Type B pancreatic cell (in vitro differentiated cells): ENCODE measurements around the gene SLC4A5. TPM values are rescaled to one million over a fixed set of nuclear protein-coding genes. Genes with fewer than 3 reads are reported as not detected.
A peak's percentile ranks its signal among the peaks of the same experiment; 100 is the strongest.

Experiments
- DNase-seq: peaks from one replicate; pipeline ENCODE4 v3.0.0; 2021; ENCODE audit warnings: mixed read lengths; ENCODE audit not compliant: unreplicated experiment; ENCODE audit errors: extremely low spot score
- H3K27ac Mint-ChIP-seq: 2 replicates; pipeline ENCODE4 v1.8.0; 2021; ENCODE audit warnings: mild to moderate bottlenecking, mixed read lengths
- H3K27me3 Mint-ChIP-seq: 2 replicates; pipeline ENCODE4 v1.8.0; 2021; ENCODE audit warnings: mixed read lengths
- H3K36me3 Mint-ChIP-seq: 2 replicates; pipeline ENCODE4 v1.8.0; 2021; ENCODE audit warnings: mixed read lengths
- H3K4me1 Mint-ChIP-seq: one replicate; pipeline ENCODE4 v1.8.0; 2021; ENCODE audit warnings: mixed read lengths; ENCODE audit not compliant: unreplicated experiment
- H3K4me3 Mint-ChIP-seq: 2 replicates; pipeline ENCODE4 v1.8.0; 2021; ENCODE audit warnings: mild to moderate bottlenecking, mixed read lengths
- H3K9me3 Mint-ChIP-seq: 2 replicates; pipeline ENCODE4 v1.8.0; 2021; ENCODE audit warnings: mixed read lengths
- CTCF ChIP-seq: fragments of 200-600 bp; sonication (generic); conservative IDR thresholded peaks from 2 replicates; pipeline ENCODE4 v1.5.0; 2021; ENCODE audit warnings: antibody characterized with exemption, mild to moderate bottlenecking
- total RNA-seq: library from RNA; stranded (reverse); gene quantifications from 2 replicates; pipeline ENCODE4 v1.2.1, GENCODE V29; 2021; ENCODE audit warnings: low replicate concordance

The SLC4A5 gene
- total RNA-seq, 1 donor from 2014 or later = 6.4 TPM

GRCh38 chr2:74252862-74253261, 90.4 kb downstream of the SLC4A5 start:
- no peak for TF ChIP-seq CTCF
- DNase-seq = no peak
- no peak overlapping the region for H3K4me3 Mint-ChIP-seq
- H3K36me3 Mint-ChIP-seq = no peaks in the 10 kb centered on the region
- H3K27ac Mint-ChIP-seq = no peak overlapping the region
- no peaks in the 10 kb centered on the region for H3K9me3 Mint-ChIP-seq
- no peaks in the 10 kb centered on the region for H3K4me1 Mint-ChIP-seq
- no peaks in the 10 kb centered on the region for H3K27me3 Mint-ChIP-seq

DNA sequence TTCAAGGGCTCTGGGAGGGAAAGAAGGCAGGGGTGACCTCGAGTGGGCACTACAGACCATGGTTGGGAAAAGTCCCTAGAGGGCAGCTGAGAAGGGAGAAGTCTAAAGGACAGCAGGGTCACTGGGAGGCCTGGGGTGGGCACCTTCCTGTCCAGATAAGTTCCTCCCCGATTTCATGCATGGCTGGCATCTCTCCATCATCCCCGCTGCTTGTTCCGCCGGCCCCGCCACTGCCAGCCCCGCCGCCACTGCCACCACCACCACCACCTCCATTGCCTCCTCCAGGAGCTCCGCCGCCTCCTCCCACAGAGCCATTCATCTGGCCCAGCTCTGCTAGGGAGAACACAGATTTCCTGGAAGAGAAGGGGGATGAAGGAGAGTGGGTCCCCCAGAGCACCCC, 91.2 kb downstream of the SLC4A5 start:
- Mint-ChIP-seq H3K4me3 (no peak overlapping the region), H3K4me1 (no peaks in the 10 kb centered on the region), H3K27ac (no peak overlapping the region), H3K27me3 (no peaks in the 10 kb centered on the region), H3K9me3 (no peaks in the 10 kb centered on the region), H3K36me3 (no peaks in the 10 kb centered on the region)
- no peak for DNase-seq
- TF ChIP-seq CTCF = no peak

- TF ChIP-seq CTCF = peak; percentile 91
- H3K27me3 Mint-ChIP-seq = no peaks in the 10 kb centered on the region
- DNase-seq = no peak
- no peaks in the 10 kb centered on the region for H3K9me3 Mint-ChIP-seq
- H3K36me3 Mint-ChIP-seq = no peaks in the 10 kb centered on the region
- no peaks in the 10 kb centered on the region for H3K4me1 Mint-ChIP-seq
- H3K4me3 Mint-ChIP-seq = no peak overlapping the region
- no peak overlapping the region for H3K27ac Mint-ChIP-seq
Measured at GRCh38 chr2:74250189-74250631, 93.0 kb downstream of the SLC4A5 start.

- no peak for DNase-seq
- no peaks in the 10 kb centered on the region for H3K36me3 Mint-ChIP-seq
- no peak for TF ChIP-seq CTCF
- H3K27me3 Mint-ChIP-seq = no peaks in the 10 kb centered on the region
- no peak overlapping the region for H3K4me3 Mint-ChIP-seq
- H3K4me1 Mint-ChIP-seq = no peaks in the 10 kb centered on the region
- H3K9me3 Mint-ChIP-seq = no peaks in the 10 kb centered on the region
- H3K27ac Mint-ChIP-seq = no peak overlapping the region
Measured at GRCh38 chr2:74249406-74250122, 93.7 kb downstream of the SLC4A5 start.

- no peak for TF ChIP-seq CTCF
- Mint-ChIP-seq H3K36me3 (no peaks in the 10 kb centered on the region), H3K27ac (no peak overlapping the region), H3K4me3 (no peak overlapping the region), H3K9me3 (no peaks in the 10 kb centered on the region), H3K4me1 (no peaks in the 10 kb centered on the region), H3K27me3 (no peaks in the 10 kb centered on the region)
- no peak for DNase-seq
Measured at GRCh38 chr2:74246496-74247195, 96.6 kb downstream of the SLC4A5 start.
